Natural killer cell (primary cell): ENCODE results near the gene TWF1. TPM values are rescaled to one million over a fixed set of nuclear protein-coding genes. Genes with fewer than 3 reads are reported as not detected.
A peak's percentile ranks its signal among the peaks of the same experiment; 100 is the strongest.
"Not testable (repeated sequence)": the region's sequence is repeated elsewhere in the genome, so short reads cannot be mapped to it uniquely, and the experiment has no call there.

ENCODE experiments used
- ATAC-seq, 3 donors: fragments of 150-1000 bp in 2 of 3; fragments of 200-7000 bp in 1 of 3; cut with Tn5 transposase; 1 replicate in 1 of 3; 2 replicates in 2 of 3; pipeline ENCODE4 v1.10.0; 2021; ENCODE audit warnings: mild to moderate bottlenecking in 2 of 3, moderate library complexity in 2 of 3
- DNase-seq, 2 donors: peaks; one replicate each; pipeline versions ENCODE4 v3.0.0 to v3.0.0-alpha.2; 2013 to 2021; ENCODE audit warnings: mixed read lengths in 1 of 2
- H3K27ac ChIP-seq: one replicate; pipeline ENCODE4 v1.5.1; 2013; ENCODE audit warnings: mild to moderate bottlenecking, low read length
- H3K27me3 ChIP-seq: one replicate; pipeline ENCODE4 v1.6.1; 2013; ENCODE audit warnings: low read length; ENCODE audit not compliant: control insufficient read depth, insufficient read depth
- H3K36me3 ChIP-seq: one replicate; pipeline ENCODE4 v1.6.1; 2013; ENCODE audit warnings: low read length; ENCODE audit not compliant: control insufficient read depth, insufficient read depth
- H3K4me1 ChIP-seq: one replicate; pipeline ENCODE4 v1.6.1; 2013; ENCODE audit warnings: low read length; ENCODE audit not compliant: control insufficient read depth, insufficient read depth
- H3K4me3 ChIP-seq: one replicate; pipeline ENCODE4 v1.5.1; 2013; ENCODE audit warnings: low read length
- H3K9me3 ChIP-seq: one replicate; pipeline ENCODE4 v1.6.1; 2013; ENCODE audit warnings: low read length; ENCODE audit not compliant: control insufficient read depth, insufficient read depth
- H3K27ac Mint-ChIP-seq, 2 donors: one replicate each; pipeline ENCODE4 v1.8.0; 2022; ENCODE audit warnings: mild to moderate bottlenecking in 2 of 2, mixed read lengths in 2 of 2, moderate library complexity in 1 of 2
- H3K27me3 Mint-ChIP-seq, 2 donors: one replicate each; pipeline ENCODE4 v1.8.0; 2022; ENCODE audit warnings: low read depth in 2 of 2, mixed read lengths in 2 of 2
- H3K36me3 Mint-ChIP-seq: one replicate; pipeline ENCODE4 v1.8.0; 2022; ENCODE audit warnings: mixed read lengths
- H3K4me1 Mint-ChIP-seq, 2 donors: one replicate each; pipeline ENCODE4 v1.8.0; 2022; ENCODE audit warnings: mixed read lengths in 2 of 2
- H3K4me3 Mint-ChIP-seq: one replicate; pipeline ENCODE4 v1.8.0; 2022; ENCODE audit warnings: mild to moderate bottlenecking, moderate library complexity, mixed read lengths
- H3K9me3 Mint-ChIP-seq, 2 donors: one replicate each; pipeline ENCODE4 v1.8.0; 2022; ENCODE audit warnings: mixed read lengths in 2 of 2
- CTCF ChIP-seq: fragments of 200-600 bp; IDR thresholded peaks from one replicate; pipeline ENCODE4 v1.8.0; 2022; ENCODE audit warnings: antibody characterized with exemption
- WGBS: methylation state at CpG from one replicate; pipeline ENCODE4 v1.1.7; 2013; ENCODE audit warnings: missing lambda C conversion rate; ENCODE audit not compliant: insufficient coverage; 5-methylcytosine and 5-hydroxymethylcytosine counted together
- intact Hi-C: fragments of 100-400 bp; cut with micrococcal nuclease; formaldehyde crosslinking; loops from one replicate; pipeline ENCODE4 v1.14.2; 2022
- total RNA-seq, 4 donors: library from RNA; stranded (reverse); fragments of 120-200 nt in 1 of 4; gene quantifications; one replicate each; pipeline versions ENCODE4 v1.2.3 to v1.2.4, GENCODE V29; 2013 to 2022

TWF1 gene
- total RNA-seq, 3 donors from 2014 or later (not counting 1 experiment from before 2014, with no cell fraction given): 68.0 to 75.5 (median 68.1) TPM

GRCh38 chr12:43848226-43848507, 42.0 kb upstream of the TWF1 start:
- H3K4me3 Mint-ChIP-seq: no peak overlapping the region
- DNase-seq (no peak), ATAC-seq (no peak)
- peaks cover 3% of the 10 kb centered on the region for H3K36me3 ChIP-seq
- intact Hi-C loops: no loop called here
- no peaks in the 10 kb centered on the region for H3K27me3 Mint-ChIP-seq
- 93% methylated on average over 4 of the region's 4 CpGs for WGBS
- H3K36me3 Mint-ChIP-seq: peaks cover 19% of the 10 kb centered on the region
- TF ChIP-seq CTCF: no peak
- no peak overlapping the region for H3K27ac ChIP-seq
- H3K9me3 Mint-ChIP-seq: peaks cover 5 to 7% of the 10 kb centered on the region in 2 donors
- H3K9me3 ChIP-seq: peaks cover 4% of the 10 kb centered on the region
- no peaks in the 10 kb centered on the region for H3K4me1 ChIP-seq
- H3K27me3 ChIP-seq: no peaks in the 10 kb centered on the region
- no peaks in the 10 kb centered on the region for H3K4me1 Mint-ChIP-seq
- H3K4me3 ChIP-seq: no peak overlapping the region
- no peak overlapping the region for H3K27ac Mint-ChIP-seq

- H3K36me3 ChIP-seq, H3K27me3 ChIP-seq, H3K4me3 ChIP-seq, H3K27ac ChIP-seq, intact Hi-C loops, H3K9me3 Mint-ChIP-seq, H3K4me3 Mint-ChIP-seq, DNase-seq, H3K4me1 ChIP-seq, H3K9me3 ChIP-seq, H3K27me3 Mint-ChIP-seq, H3K4me1 Mint-ChIP-seq, H3K27ac Mint-ChIP-seq: not testable (repeated sequence)
- ATAC-seq: peak in 1 of 3 donors; percentile 50
- 98% methylated on average over 3 of the region's 4 CpGs for WGBS
- peaks cover 19% of the 10 kb centered on the region for H3K36me3 Mint-ChIP-seq
Measured at GRCh38 chr12:43847425-43848225, 41.5 kb upstream of the TWF1 start.

- Mint-ChIP-seq H3K27ac (no peak overlapping the region), H3K4me1 (peaks cover 0 to 11% of the 10 kb centered on the region in 2 donors), H3K4me3 (no peak overlapping the region), H3K27me3 (no peaks in the 10 kb centered on the region), H3K9me3 (peaks cover 0 to 2% of the 10 kb centered on the region in 2 donors), H3K36me3 (peaks cover 12% of the 10 kb centered on the region)
- Histone ChIP-seq H3K4me1 (no peaks in the 10 kb centered on the region), H3K4me3 (no peak overlapping the region), H3K27me3 (no peaks in the 10 kb centered on the region), H3K9me3 (no peaks in the 10 kb centered on the region), H3K36me3 (peaks cover 3% of the 10 kb centered on the region), H3K27ac (no peak overlapping the region)
- 93% methylated on average over 1 of the region's 1 CpG for WGBS
- intact Hi-C loops: no loop called here
- ATAC-seq: no peak
- TF ChIP-seq CTCF: no peak
- DNase-seq: no peak
Measured at GRCh38 chr12:43842259-43842658, 36.1 kb upstream of the TWF1 start.

- H3K9me3 ChIP-seq: no peaks in the 10 kb centered on the region
- Mint-ChIP-seq H3K27ac (no peak overlapping the region), H3K9me3 (no peaks in the 10 kb centered on the region), H3K4me3 (no peak overlapping the region), H3K4me1 (peaks cover 10 to 16% of the 10 kb centered on the region in 2 donors), H3K27me3 (no peaks in the 10 kb centered on the region), H3K36me3 (peaks cover 6% of the 10 kb centered on the region)
- ATAC-seq (no peak), DNase-seq (no peak)
- TF ChIP-seq CTCF: no peak
- WGBS: 97% methylated on average over 3 of the region's 3 CpGs
- H3K36me3 ChIP-seq: peaks cover 3% of the 10 kb centered on the region
- intact Hi-C loops: no loop called here
- no peaks in the 10 kb centered on the region for H3K27me3 ChIP-seq
- H3K4me3 ChIP-seq: no peak overlapping the region
- peaks cover 2% of the 10 kb centered on the region for H3K4me1 ChIP-seq
- H3K27ac ChIP-seq: no peak overlapping the region
Measured at GRCh38 chr12:43841253-43841652, 35.1 kb upstream of the TWF1 start.
